ENCODE results near the gene ACTN1. TPM values are rescaled to one million over a fixed set of nuclear protein-coding genes. Genes with fewer than 3 reads are reported as not detected.
A peak's percentile ranks its signal among the peaks of the same experiment; 100 is the strongest.

Gene ACTN1
- polyA plus RNA-seq, 3 donors = 41.4 to 75.0 (median 69.4) TPM

DNA sequence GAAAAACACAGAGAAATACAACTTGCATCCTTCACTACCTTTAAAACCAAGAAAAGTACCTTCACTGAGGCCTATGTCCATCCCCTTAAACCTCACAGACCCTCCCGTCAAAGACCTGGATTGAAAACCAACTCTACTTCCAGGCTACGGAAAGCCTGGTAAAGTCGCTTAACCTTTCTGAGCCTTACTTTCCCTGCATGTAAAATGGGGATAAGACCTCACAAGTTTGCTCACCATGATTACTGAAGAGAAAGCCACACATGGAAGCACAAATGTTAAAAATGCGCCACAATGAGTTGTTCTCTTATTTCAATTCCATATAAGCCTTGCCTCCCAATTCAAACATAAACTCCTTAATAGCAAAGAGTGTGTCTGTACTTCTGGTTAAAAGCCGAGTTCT is 8.4 kb downstream of the ACTN1 start:
- no peaks in the 10 kb centered on the region for H3K27me3 ChIP-seq (ENCODE audit: control insufficient read depth in 2 of 2, insufficient read depth in 2 of 2, low read length in 2 of 2)
- Mint-ChIP-seq H3K27me3 (ENCODE audit: low read depth in 3 of 3) (no peaks in the 10 kb centered on the region), H3K4me1 (peaks cover 59% of the 10 kb centered on the region), H3K36me3 (peaks cover 36 to 53% of the 10 kb centered on the region in 2 donors), H3K4me3 (no peak overlapping the region), H3K9me3 (peaks cover 10 to 13% (median 12%) of the 10 kb centered on the region in 7 donors), H3K27ac (peak overlapping the region in 2 of 7 donors; percentile 45 to 85)
- H3K36me3 ChIP-seq (replicated peaks in 1 of 2; ENCODE audit: control insufficient read depth in 1 of 2, insufficient read depth in 2 of 2, low read length in 2 of 2) = peaks cover 21 to 50% of the 10 kb centered on the region in 2 donors
- intact Hi-C loops (cut with micrococcal nuclease) = no loop called here
- H3K4me1 ChIP-seq (ENCODE audit: control insufficient read depth in 1 of 2, insufficient read depth in 2 of 2, low read length in 2 of 2) = peaks cover 2 to 3% of the 10 kb centered on the region in 2 donors
- no peak for TF ChIP-seq CTCF (IDR thresholded peaks at IDR 0.05)
- peaks cover 9 to 12% of the 10 kb centered on the region in 2 donors for H3K9me3 ChIP-seq (replicated peaks in 1 of 2; ENCODE audit: control insufficient read depth in 1 of 2, insufficient read depth in 1 of 2, low read length in 2 of 2)
- no peak overlapping the region for H3K9ac ChIP-seq (ENCODE audit: insufficient read depth, low read length, poor library complexity, severe bottlenecking)
- peaks cover 100% of the 10 kb centered on the region for H3K79me2 ChIP-seq (ENCODE audit: insufficient read depth, low read length)
- WGBS (ENCODE audit: insufficient coverage) = 60% methylated on average over 1 of the region's 5 CpGs
- H2AFZ ChIP-seq (ENCODE audit: insufficient read depth, low read depth, low read length, poor library complexity, severe bottlenecking) = no peak overlapping the region
- H3K4me3 ChIP-seq (replicated peaks in 1 of 3; ENCODE audit: low read depth in 2 of 3, low read length in 3 of 3) = no peak overlapping the region
- H3K4me2 ChIP-seq (replicated peaks; ENCODE audit: extremely low read depth, low read length, poor library complexity, severe bottlenecking) = no peak overlapping the region
- H4K20me1 ChIP-seq (ENCODE audit: insufficient read depth, low read length) = peaks cover 100% of the 10 kb centered on the region
- DNase-seq = no peak
- H3K27ac ChIP-seq (ENCODE audit: low read depth in 1 of 2, low read length in 2 of 2) = peak overlapping the region in 1 of 2 donors; percentile 34

DNA sequence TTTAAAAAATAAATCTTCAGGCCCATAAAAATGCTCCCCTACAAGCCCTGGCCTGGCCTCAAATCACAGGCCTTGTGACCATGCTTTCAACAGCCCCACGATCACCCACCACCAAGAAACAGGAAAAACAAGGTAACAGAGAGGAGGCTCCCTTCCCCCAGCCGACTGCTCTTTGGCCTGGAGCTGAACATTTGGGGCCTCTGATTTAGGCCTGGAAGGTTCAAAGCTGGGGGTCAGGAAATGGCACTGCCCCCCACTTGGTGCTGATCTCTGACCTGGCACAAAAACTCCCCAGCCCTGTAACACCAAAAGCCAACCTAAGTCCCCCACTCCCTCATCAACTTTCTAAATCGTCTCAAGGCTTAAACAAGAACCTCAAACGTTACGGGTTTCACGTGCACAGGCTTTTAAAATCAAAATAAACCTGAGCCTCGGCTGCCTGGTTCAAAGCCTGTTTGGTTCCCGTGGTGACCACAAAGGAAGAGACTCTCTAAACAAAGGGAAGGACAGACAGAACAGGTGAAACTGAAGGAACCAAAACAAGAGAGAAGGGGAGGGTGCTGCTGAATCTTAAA is 9.0 kb downstream of the ACTN1 start:
- peaks cover 100% of the 10 kb centered on the region for H3K79me2 ChIP-seq (ENCODE audit: insufficient read depth, low read length)
- H3K4me2 ChIP-seq (replicated peaks; ENCODE audit: extremely low read depth, low read length, poor library complexity, severe bottlenecking) = no peak overlapping the region
- H3K27me3 Mint-ChIP-seq (ENCODE audit: low read depth in 3 of 3) = no peaks in the 10 kb centered on the region
- H3K9me3 Mint-ChIP-seq = peaks cover 10 to 13% (median 12%) of the 10 kb centered on the region in 7 donors
- peaks cover 53% of the 10 kb centered on the region for H3K4me1 Mint-ChIP-seq
- no peak for TF ChIP-seq CTCF (IDR thresholded peaks at IDR 0.05)
- no peak overlapping the region for H3K4me3 ChIP-seq (replicated peaks in 1 of 3; ENCODE audit: low read depth in 2 of 3, low read length in 3 of 3)
- peaks cover 100% of the 10 kb centered on the region for H4K20me1 ChIP-seq (ENCODE audit: insufficient read depth, low read length)
- 19% methylated on average over 7 of the region's 8 CpGs for WGBS (ENCODE audit: insufficient coverage)
- no peak overlapping the region for H2AFZ ChIP-seq (ENCODE audit: insufficient read depth, low read depth, low read length, poor library complexity, severe bottlenecking)
- H3K4me3 Mint-ChIP-seq = no peak overlapping the region
- peaks cover 0 to 3% of the 10 kb centered on the region in 2 donors for H3K4me1 ChIP-seq (ENCODE audit: control insufficient read depth in 1 of 2, insufficient read depth in 2 of 2, low read length in 2 of 2)
- peaks cover 35 to 55% of the 10 kb centered on the region in 2 donors for H3K36me3 Mint-ChIP-seq
- no peaks in the 10 kb centered on the region for H3K27me3 ChIP-seq (ENCODE audit: control insufficient read depth in 2 of 2, insufficient read depth in 2 of 2, low read length in 2 of 2)
- no peak overlapping the region for H3K9ac ChIP-seq (ENCODE audit: insufficient read depth, low read length, poor library complexity, severe bottlenecking)
- peak overlapping the region in 6 of 7 donors; percentile 21 to 85 (median 54) for H3K27ac Mint-ChIP-seq
- peak overlapping the region in 1 of 2 donors; percentile 34 for H3K27ac ChIP-seq (ENCODE audit: low read depth in 1 of 2, low read length in 2 of 2)
- H3K36me3 ChIP-seq (replicated peaks in 1 of 2; ENCODE audit: control insufficient read depth in 1 of 2, insufficient read depth in 2 of 2, low read length in 2 of 2) = peaks cover 22 to 52% of the 10 kb centered on the region in 2 donors
- intact Hi-C loops (cut with micrococcal nuclease) = no loop called here
- peaks cover 9 to 12% of the 10 kb centered on the region in 2 donors for H3K9me3 ChIP-seq (replicated peaks in 1 of 2; ENCODE audit: control insufficient read depth in 1 of 2, insufficient read depth in 1 of 2, low read length in 2 of 2)
- no peak for DNase-seq

All from CD14-positive monocyte (primary cell).